GM12865 (cell line): ENCODE results near the gene GFM1.

Experiments
- DNase-seq: peaks from one replicate; pipeline ENCODE4 v3.0.0; 2010; ENCODE audit warnings: low read depth
- H3K4me3 ChIP-seq: 2 replicates; pipeline ENCODE4 v1.5.1; 2011; ENCODE audit warnings: mild to moderate bottlenecking, low read depth, low read length, control low read depth
- TF ChIP-seq, protein P1 (sequence below): IDR thresholded peaks from 2 replicates; pipeline ENCODE4 v1.5.1; 2011; ENCODE audit warnings: low read length, control low read depth, low read depth, inconsistent platforms; ENCODE audit not compliant: insufficient read depth; ENCODE audit errors: missing control alignments

The GFM1 gene

DNA sequence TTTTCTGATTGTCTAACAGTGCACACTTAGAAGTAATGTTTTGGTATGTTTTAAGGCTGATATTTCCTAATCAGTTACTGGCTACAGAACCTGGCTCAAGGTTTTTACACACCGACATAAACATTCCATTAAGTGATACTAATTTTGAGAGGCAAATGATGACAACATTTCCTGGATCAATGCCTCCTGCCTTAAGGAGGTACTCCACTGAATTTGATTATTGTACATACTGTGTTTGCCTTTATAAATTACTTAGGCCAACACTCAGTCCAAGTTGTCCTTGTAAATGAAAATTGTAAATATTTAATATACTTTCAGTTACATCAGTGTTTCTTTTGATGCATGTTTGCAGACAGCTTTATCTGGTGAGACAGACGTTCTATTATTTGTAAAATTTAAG is 52.3 kb downstream of the GFM1 start:
- DNase-seq, result no peak
- TF ChIP-seq, protein P1, sequence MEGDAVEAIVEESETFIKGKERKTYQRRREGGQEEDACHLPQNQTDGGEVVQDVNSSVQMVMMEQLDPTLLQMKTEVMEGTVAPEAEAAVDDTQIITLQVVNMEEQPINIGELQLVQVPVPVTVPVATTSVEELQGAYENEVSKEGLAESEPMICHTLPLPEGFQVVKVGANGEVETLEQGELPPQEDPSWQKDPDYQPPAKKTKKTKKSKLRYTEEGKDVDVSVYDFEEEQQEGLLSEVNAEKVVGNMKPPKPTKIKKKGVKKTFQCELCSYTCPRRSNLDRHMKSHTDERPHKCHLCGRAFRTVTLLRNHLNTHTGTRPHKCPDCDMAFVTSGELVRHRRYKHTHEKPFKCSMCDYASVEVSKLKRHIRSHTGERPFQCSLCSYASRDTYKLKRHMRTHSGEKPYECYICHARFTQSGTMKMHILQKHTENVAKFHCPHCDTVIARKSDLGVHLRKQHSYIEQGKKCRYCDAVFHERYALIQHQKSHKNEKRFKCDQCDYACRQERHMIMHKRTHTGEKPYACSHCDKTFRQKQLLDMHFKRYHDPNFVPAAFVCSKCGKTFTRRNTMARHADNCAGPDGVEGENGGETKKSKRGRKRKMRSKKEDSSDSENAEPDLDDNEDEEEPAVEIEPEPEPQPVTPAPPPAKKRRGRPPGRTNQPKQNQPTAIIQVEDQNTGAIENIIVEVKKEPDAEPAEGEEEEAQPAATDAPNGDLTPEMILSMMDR, result no peak
- H3K4me3 ChIP-seq, result no peak overlapping the region

DNA sequence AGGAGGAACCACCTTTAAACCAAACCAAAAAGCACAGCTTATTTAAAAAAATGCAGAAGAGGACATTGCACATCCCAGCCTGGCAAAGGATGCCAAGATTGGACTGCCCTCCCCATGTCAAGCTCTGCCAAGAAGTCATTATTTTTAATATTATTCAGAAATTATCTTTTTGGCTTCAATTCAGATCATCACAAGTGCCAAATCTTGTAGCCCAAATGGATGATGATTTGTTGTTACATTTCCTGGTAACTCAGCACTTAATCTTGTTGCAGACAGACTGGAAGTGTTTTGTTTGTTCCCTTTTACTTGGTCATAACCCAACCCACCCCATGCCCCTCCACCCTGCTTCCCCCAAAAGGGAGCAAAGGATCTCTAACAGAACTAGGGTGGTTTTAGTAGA is 56.2 kb downstream of the GFM1 start:
- no peak for DNase-seq
- H3K4me3 ChIP-seq, result no peak overlapping the region
- TF ChIP-seq, protein P1, result no peak

DNA sequence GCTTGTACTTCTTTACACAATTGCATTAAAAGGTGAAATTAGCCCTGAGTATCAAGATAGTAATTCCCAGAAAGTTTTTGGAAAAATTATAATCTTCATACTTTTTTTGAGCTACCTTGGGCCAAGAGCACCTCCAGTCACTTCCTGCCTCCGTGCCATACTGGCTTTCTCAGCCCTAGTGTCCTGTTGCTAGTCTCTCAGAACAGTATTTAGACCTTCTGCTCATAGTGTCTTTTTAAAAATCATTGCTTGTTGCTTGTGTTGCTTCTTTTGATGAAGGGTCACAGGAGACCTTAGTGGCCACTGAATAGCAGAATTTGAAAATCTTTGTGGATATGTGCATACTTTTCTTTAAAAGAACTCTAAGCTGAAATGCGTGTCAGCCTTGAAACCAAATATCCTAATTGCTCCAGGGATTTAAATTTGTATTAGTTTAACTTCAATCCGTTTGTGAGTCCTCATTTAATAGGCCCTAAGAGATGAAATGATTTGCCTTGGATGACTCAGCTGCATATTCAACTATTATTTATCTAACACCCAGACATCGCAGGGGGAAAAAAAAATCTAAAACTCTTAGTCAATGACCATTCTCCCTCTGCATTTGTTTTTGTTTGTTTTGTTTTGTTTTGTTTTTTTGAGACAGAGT is 57.2 kb downstream of the GFM1 start:
- TF ChIP-seq, protein P1, result no peak
- no peak for DNase-seq
- no peak overlapping the region for H3K4me3 ChIP-seq

GRCh38 chr3:158702815-158703481 is 58.6 kb downstream of the GFM1 start:
- no peak overlapping the region for H3K4me3 ChIP-seq
- TF ChIP-seq, protein P1, result no peak
- DNase-seq, result no peak

- H3K4me3 ChIP-seq, result no peak overlapping the region
- TF ChIP-seq, protein P1, result no peak
- no peak for DNase-seq
These were observed 59.2 kb downstream of the GFM1 start for GRCh38 chr3:158703566-158703965.

GRCh38 chr3:158709666-158710083 is 65.3 kb downstream of the GFM1 start:
- no peak overlapping the region for H3K4me3 ChIP-seq
- TF ChIP-seq, protein P1, result no peak
- no peak for DNase-seq

- no peak for DNase-seq
- TF ChIP-seq, protein P1, result no peak
- H3K4me3 ChIP-seq, result no peak overlapping the region
These were observed 66.3 kb downstream of the GFM1 start for GRCh38 chr3:158710601-158711000.
